Activated T-cell treated with anti-CD3 and anti-CD28 coated beads for 24 hours (primary cell): ENCODE measurements around the gene ENTPD6.
"Not testable (repeated sequence)": the region's sequence is repeated elsewhere in the genome, so short reads cannot be mapped to it uniquely, and the experiment has no call there.

Experiments
- DNase-seq: peaks from one replicate; pipeline ENCODE4 v3.0.0-alpha.2; 2020; ENCODE audit warnings: low read depth

Gene ENTPD6

GRCh38 chr20:25223765-25224720 is 28.5 kb downstream of the ENTPD6 start:
- DNase-seq: no peak

GRCh38 chr20:25224941-25225340 is 29.4 kb downstream of the ENTPD6 start:
- DNase-seq: no peak

GRCh38 chr20:25225642-25226432 is 30.3 kb downstream of the ENTPD6 start:
- DNase-seq: no peak

- no peak for DNase-seq
Measured at GRCh38 chr20:25226433-25227316, 31.2 kb downstream of the ENTPD6 start.

- DNase-seq: no peak
Measured at GRCh38 chr20:25227317-25227831, 31.9 kb downstream of the ENTPD6 start.

- no peak for DNase-seq
Measured at GRCh38 chr20:25229486-25230165, 34.1 kb downstream of the ENTPD6 start.

GRCh38 chr20:25230166-25230831 is 34.8 kb downstream of the ENTPD6 start:
- no peak for DNase-seq

- no peak for DNase-seq
Measured at GRCh38 chr20:25233016-25233772, 37.7 kb downstream of the ENTPD6 start.

GRCh38 chr20:25234009-25234849 is 38.7 kb downstream of the ENTPD6 start:
- DNase-seq: not testable (repeated sequence)

GRCh38 chr20:25236450-25237304 is 41.2 kb downstream of the ENTPD6 start:
- DNase-seq: no peak

GRCh38 chr20:25237610-25238318 is 42.3 kb downstream of the ENTPD6 start:
- DNase-seq: peak; percentile 49

- DNase-seq: no peak
Measured at GRCh38 chr20:25238319-25239037, 43.0 kb downstream of the ENTPD6 start.

GRCh38 chr20:25239387-25240370 is 44.2 kb downstream of the ENTPD6 start:
- no peak for DNase-seq

GRCh38 chr20:25240851-25241658 is 45.5 kb downstream of the ENTPD6 start:
- not testable (repeated sequence) for DNase-seq

- not testable (repeated sequence) for DNase-seq
Measured at GRCh38 chr20:25241659-25241955, 46.1 kb downstream of the ENTPD6 start.
